SU-DHL-6 (cell line): ENCODE data around the gene DNAH14.
"Not testable (repeated sequence)": the region's sequence is repeated elsewhere in the genome, so short reads cannot be mapped to it uniquely, and the experiment has no call there.

Experiments used
- H2AFZ ChIP-seq: fragments of 200-600 bp; sonication (generic); 2 replicates; pipeline ENCODE4 v1.6.1; 2014; ENCODE audit warnings: low read depth, mild to moderate bottlenecking, moderate library complexity, mixed read lengths, antibody characterized with exemption, low read length; ENCODE audit not compliant: severe bottlenecking
- H3F3A ChIP-seq: fragments of 200-600 bp; shearing (Covaris generic); 2 replicates; pipeline ENCODE4 v1.6.0; 2016; ENCODE audit warnings: antibody characterized with exemption, mild to moderate bottlenecking; ENCODE audit not compliant: insufficient read depth
- H3K27ac ChIP-seq: fragments of 200-600 bp; sonication (generic); 2 replicates; pipeline ENCODE4 v1.5.1; 2016; ENCODE audit warnings: low read depth, mild to moderate bottlenecking, low read length, moderate library complexity, mixed read lengths
- H3K27me3 ChIP-seq: fragments of 200-600 bp; sonication (generic), shearing (Covaris generic); 2 replicates; pipeline ENCODE4 v1.6.0; 2014; ENCODE audit warnings: mild to moderate bottlenecking, low read length
- H3K36me3 ChIP-seq: fragments of 200-600 bp; sonication (generic); 2 replicates; pipeline ENCODE4 v1.6.1; 2014; ENCODE audit warnings: mild to moderate bottlenecking, low read length, mixed read lengths
- H3K4me2 ChIP-seq: fragments of 300-600, 200-600 bp; shearing (Covaris generic), sonication (generic); 2 replicates; pipeline ENCODE4 v1.6.0; 2014; ENCODE audit warnings: low read length, low read depth, mild to moderate bottlenecking; ENCODE audit not compliant: poor library complexity, severe bottlenecking
- H3K4me3 ChIP-seq: fragments of 200-600 bp; sonication (generic); 2 replicates; pipeline ENCODE4 v1.5.1; 2014; ENCODE audit warnings: antibody characterized with exemption, low read length, mild to moderate bottlenecking, mixed read lengths; ENCODE audit not compliant: insufficient read depth, poor library complexity, severe bottlenecking
- H3K79me2 ChIP-seq: fragments of 200-600 bp; sonication (generic); 2 replicates; pipeline ENCODE4 v1.6.1; 2014; ENCODE audit warnings: mild to moderate bottlenecking, low read length, moderate library complexity; ENCODE audit not compliant: insufficient read depth
- H3K9ac ChIP-seq: fragments of 200-600 bp; sonication (generic); 2 replicates; pipeline ENCODE4 v1.7.0; 2014; ENCODE audit warnings: mild to moderate bottlenecking, low read length
- H3K9me2 ChIP-seq: fragments of 200-600 bp; sonication (generic); replicated peaks from 2 replicates; pipeline ENCODE4 v1.6.1; 2014; ENCODE audit warnings: low read length; ENCODE audit not compliant: insufficient read depth
- H3K9me3 ChIP-seq: fragments of 200-600 bp; sonication (generic); 2 replicates; pipeline ENCODE4 v1.6.1; 2014; ENCODE audit warnings: low read length, mixed read lengths; ENCODE audit not compliant: insufficient read depth
- H4K20me1 ChIP-seq: fragments of 200-600 bp; sonication (generic); 2 replicates; pipeline ENCODE4 v1.6.1; 2014; ENCODE audit warnings: low read depth, mild to moderate bottlenecking, antibody characterized with exemption, low read length, moderate library complexity, mixed read lengths
- EZH2phosphoT487 ChIP-seq: fragments of 200-600 bp; sonication (generic), shearing (Covaris generic); conservative IDR thresholded peaks from 2 replicates; pipeline ENCODE4 v1.6.1; 2018; ENCODE audit warnings: mild to moderate bottlenecking, antibody characterized with exemption, low read length, moderate library complexity, mixed read lengths
- TF ChIP-seq, protein P1 (sequence below): fragments of 200-600 bp; sonication (generic); IDR thresholded peaks from one replicate; pipeline ENCODE4 v1.5.1; 2017; ENCODE audit warnings: antibody characterized with exemption, mild to moderate bottlenecking, low read length, moderate library complexity; ENCODE audit not compliant: insufficient read depth, poor library complexity, severe bottlenecking

Gene DNAH14

DNA sequence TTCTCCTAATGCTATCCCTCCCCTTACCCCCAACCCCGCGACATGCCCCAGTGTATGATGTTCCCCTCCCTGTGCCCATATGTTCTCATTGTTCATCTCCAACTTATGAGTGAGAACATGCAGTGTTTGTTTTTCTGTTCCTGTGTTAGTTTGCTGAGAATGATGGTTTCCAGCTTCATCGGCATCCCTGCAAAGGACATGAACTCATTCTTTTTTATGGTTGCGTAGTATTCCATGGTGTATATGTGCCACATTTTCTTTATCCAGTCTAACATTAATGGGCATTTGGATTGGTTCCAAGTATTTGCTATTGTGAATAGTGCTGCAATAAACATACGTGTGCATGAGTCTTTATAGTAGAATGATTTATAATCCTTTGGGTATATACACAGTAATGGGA is 78.6 kb downstream of the DNAH14 start:
- H3F3A ChIP-seq, H3K9ac ChIP-seq, H3K27me3 ChIP-seq, H3K27ac ChIP-seq, H3K4me2 ChIP-seq, H4K20me1 ChIP-seq, H3K36me3 ChIP-seq, H3K9me2 ChIP-seq, H3K9me3 ChIP-seq, H3K4me3 ChIP-seq, H3K79me2 ChIP-seq, H2AFZ ChIP-seq: not testable (repeated sequence)

DNA sequence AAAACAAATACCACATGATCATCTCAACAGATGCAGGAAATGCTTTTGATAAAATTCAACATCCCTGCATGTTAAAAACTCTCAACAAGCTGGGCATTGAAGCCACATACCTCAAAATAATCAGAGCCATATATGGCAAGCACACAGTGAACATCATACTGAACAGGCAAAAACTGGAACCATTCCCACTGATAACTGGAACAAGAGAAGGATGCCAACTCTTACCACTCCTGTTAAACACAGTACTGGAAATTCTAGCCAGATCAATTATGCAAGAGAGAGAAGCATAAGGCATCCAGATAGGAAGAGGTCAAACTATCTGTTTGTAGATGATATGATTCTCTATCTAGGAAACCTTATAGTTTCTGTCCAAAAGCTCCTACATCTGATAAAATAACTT is 91.6 kb downstream of the DNAH14 start:
- H3F3A ChIP-seq: no peaks in the 10 kb centered on the region
- no peak overlapping the region for H3K9ac ChIP-seq
- H3K9me2 ChIP-seq: no peaks in the 10 kb centered on the region
- no peak overlapping the region for H2AFZ ChIP-seq
- no peaks in the 10 kb centered on the region for H3K27me3 ChIP-seq
- no peak overlapping the region for H3K4me3 ChIP-seq
- no peaks in the 10 kb centered on the region for H4K20me1 ChIP-seq
- no peaks in the 10 kb centered on the region for H3K9me3 ChIP-seq
- H3K79me2 ChIP-seq: no peaks in the 10 kb centered on the region
- H3K4me2 ChIP-seq: no peak overlapping the region
- no peak overlapping the region for H3K27ac ChIP-seq
- TF ChIP-seq, protein P1, sequence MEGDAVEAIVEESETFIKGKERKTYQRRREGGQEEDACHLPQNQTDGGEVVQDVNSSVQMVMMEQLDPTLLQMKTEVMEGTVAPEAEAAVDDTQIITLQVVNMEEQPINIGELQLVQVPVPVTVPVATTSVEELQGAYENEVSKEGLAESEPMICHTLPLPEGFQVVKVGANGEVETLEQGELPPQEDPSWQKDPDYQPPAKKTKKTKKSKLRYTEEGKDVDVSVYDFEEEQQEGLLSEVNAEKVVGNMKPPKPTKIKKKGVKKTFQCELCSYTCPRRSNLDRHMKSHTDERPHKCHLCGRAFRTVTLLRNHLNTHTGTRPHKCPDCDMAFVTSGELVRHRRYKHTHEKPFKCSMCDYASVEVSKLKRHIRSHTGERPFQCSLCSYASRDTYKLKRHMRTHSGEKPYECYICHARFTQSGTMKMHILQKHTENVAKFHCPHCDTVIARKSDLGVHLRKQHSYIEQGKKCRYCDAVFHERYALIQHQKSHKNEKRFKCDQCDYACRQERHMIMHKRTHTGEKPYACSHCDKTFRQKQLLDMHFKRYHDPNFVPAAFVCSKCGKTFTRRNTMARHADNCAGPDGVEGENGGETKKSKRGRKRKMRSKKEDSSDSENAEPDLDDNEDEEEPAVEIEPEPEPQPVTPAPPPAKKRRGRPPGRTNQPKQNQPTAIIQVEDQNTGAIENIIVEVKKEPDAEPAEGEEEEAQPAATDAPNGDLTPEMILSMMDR: no peak
- TF ChIP-seq EZH2phosphoT487: no peak
- H3K36me3 ChIP-seq: no peaks in the 10 kb centered on the region

DNA sequence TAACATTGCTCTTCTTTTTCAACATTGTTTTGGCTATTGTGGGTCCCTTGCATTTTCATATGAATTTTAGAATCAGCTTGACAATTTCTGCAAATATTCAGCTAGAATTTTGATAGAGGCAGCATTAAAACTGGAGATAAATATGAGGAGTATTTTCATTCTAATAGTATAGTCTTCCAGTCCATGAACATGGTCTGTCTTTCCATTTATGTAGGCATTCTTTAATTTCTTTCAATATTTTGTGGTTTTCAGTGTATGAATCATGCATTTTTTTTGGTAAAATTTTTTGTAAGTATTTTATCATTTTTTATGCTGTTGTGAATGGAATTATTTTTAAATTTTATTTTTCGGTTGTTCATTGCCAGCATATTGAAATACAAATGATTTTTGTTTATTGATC is 97.2 kb downstream of the DNAH14 start:
- no peak overlapping the region for H3K4me2 ChIP-seq
- H3K27ac ChIP-seq: no peak overlapping the region
- no peak for TF ChIP-seq EZH2phosphoT487
- TF ChIP-seq, protein P1: no peak
- H3K4me3 ChIP-seq: no peak overlapping the region
- H3K9me3 ChIP-seq: no peaks in the 10 kb centered on the region
- no peaks in the 10 kb centered on the region for H3F3A ChIP-seq
- H3K27me3 ChIP-seq: no peaks in the 10 kb centered on the region
- H3K79me2 ChIP-seq: no peaks in the 10 kb centered on the region
- no peaks in the 10 kb centered on the region for H3K36me3 ChIP-seq
- no peaks in the 10 kb centered on the region; the same call in 1 of the 2 replicates for H3K9me2 ChIP-seq
- H3K9ac ChIP-seq: no peak overlapping the region
- H4K20me1 ChIP-seq: no peaks in the 10 kb centered on the region
- H2AFZ ChIP-seq: no peak overlapping the region

DNA sequence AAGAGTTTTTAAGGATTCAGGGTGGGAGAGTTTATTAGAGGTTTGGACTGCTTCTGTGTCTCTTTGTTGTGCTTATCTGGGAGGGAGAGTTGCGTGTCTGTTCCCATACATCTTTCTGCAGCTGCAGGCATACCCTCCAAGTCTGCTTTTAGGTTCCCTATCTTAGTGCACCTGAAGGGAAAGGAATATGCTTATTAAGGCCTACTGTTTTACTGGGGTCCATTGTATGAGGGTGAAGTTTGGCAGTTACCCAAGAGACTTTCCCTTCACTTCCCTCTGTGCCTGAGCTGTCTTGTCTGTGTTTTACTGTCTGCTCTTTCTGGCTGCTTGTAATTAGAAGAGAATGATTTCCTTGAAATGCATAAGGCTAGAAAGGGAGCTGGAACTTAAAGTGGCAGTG is 107.0 kb downstream of the DNAH14 start:
- not testable (repeated sequence) for H3K9me3 ChIP-seq, H3K79me2 ChIP-seq, H4K20me1 ChIP-seq, H3K4me3 ChIP-seq, H2AFZ ChIP-seq, H3K4me2 ChIP-seq, H3K27me3 ChIP-seq, H3K9ac ChIP-seq, H3K36me3 ChIP-seq, H3K9me2 ChIP-seq, H3K27ac ChIP-seq, H3F3A ChIP-seq
